Cardiac fibroblast (primary cell): ENCODE results near the gene ARHGAP9.

ENCODE experiments used
- DNase-seq, 2 donors: peaks; one replicate each; pipeline versions ENCODE4 v3.0.0 to v3.0.0-alpha.2; 2010; ENCODE audit warnings: low read depth in 2 of 2
- H3K4me3 ChIP-seq, 2 donors: replicated peaks in 1 of 2; 1 replicate in 1 of 2; 2 replicates in 1 of 2; pipeline ENCODE4 v1.5.1; 2011; ENCODE audit warnings: low read depth in 2 of 2, low read length in 2 of 2, mild to moderate bottlenecking in 2 of 2, moderate library complexity in 1 of 2
- TF ChIP-seq, protein P1 (sequence below): IDR thresholded peaks from one replicate; pipeline ENCODE4 v1.5.1; 2011; ENCODE audit warnings: low read depth, mild to moderate bottlenecking, low read length, inconsistent platforms

The ARHGAP9 gene

DNA sequence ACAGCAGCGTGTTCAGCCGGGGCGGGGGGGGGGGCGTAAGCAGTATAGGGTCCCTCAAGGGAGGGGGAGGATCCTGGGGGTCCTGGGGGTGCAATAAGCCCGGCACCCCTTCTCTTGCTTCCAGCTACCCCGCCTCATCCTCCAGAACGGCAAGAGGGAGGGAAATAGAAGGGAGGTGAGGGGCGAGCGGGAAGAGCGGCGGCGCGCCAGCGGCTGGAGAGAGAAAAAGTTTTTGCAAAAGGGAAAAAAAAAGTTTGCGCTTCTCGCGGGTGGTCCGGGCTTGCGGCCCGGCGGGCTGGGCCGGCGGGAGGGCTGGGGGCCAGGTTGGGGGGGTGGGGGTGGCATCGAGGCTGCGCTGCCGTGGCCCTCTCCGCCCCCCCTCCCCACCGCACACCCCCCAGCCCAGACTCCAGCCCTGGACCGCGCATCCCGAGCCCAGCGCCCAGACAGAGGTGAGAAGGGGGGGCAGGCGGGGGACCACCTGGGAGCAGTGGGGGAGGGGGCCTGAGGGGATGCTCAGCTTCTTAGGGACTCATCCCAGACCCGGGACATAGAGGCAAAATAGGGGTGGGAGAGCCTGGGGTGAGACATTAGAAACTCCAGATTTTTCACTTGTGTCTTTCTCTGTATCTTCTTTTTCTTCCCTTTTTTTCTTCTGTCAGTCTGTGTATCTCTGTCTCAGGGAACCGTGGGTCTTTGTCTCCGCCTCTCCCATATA lies 19.8 kb downstream of the ARHGAP9 start, which contains the start of gene GLI1:
Gene GLI1 (plus strand): TSS at position 36 of the 718 bp plus-strand sequence. CDS start 3,907 bp downstream, outside the sequence.
- DNase-seq = no peak
- H3K4me3 ChIP-seq = peak within 1 kb of the TSS; percentile 68 to 73
- TF ChIP-seq, protein P1, sequence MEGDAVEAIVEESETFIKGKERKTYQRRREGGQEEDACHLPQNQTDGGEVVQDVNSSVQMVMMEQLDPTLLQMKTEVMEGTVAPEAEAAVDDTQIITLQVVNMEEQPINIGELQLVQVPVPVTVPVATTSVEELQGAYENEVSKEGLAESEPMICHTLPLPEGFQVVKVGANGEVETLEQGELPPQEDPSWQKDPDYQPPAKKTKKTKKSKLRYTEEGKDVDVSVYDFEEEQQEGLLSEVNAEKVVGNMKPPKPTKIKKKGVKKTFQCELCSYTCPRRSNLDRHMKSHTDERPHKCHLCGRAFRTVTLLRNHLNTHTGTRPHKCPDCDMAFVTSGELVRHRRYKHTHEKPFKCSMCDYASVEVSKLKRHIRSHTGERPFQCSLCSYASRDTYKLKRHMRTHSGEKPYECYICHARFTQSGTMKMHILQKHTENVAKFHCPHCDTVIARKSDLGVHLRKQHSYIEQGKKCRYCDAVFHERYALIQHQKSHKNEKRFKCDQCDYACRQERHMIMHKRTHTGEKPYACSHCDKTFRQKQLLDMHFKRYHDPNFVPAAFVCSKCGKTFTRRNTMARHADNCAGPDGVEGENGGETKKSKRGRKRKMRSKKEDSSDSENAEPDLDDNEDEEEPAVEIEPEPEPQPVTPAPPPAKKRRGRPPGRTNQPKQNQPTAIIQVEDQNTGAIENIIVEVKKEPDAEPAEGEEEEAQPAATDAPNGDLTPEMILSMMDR = no peak

DNA sequence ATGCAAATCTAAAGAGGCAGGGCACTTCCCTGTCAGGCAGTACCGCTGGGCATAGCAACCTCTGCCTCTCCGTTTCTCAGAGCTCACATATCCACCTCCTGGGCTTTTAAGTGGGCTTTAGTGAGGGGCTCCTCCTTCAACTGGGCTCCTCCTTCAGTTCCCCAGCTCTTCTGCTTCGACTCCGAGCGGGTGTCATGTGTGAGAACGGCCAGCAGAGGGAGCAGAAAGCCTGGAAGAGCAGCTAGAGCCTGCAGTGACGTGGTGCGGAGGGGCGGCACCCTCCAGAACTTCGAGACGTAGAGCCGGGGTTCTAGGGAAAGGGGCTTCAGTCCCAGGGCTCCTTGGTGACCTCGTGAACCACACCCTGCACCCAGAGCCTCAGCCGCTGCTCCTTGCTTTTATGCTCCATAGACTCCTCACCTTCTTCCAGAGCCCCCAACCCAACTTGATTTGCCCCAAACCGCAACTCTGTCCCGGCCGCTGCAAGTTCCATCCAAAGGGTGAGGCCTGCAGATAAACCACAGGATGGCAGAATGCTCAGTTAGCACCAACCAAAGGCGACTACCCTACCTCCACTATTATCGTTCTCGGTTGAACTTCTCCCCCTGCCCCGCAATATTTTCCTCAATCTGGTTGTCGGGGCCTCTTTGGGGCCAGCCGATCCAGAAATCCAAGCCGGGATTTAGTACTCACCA lies 20.5 kb downstream of the ARHGAP9 start:
- peak overlapping the region; percentile 68 to 73 for H3K4me3 ChIP-seq
- peak; percentile 98 for DNase-seq
- TF ChIP-seq, protein P1 = peak; percentile 98

DNA sequence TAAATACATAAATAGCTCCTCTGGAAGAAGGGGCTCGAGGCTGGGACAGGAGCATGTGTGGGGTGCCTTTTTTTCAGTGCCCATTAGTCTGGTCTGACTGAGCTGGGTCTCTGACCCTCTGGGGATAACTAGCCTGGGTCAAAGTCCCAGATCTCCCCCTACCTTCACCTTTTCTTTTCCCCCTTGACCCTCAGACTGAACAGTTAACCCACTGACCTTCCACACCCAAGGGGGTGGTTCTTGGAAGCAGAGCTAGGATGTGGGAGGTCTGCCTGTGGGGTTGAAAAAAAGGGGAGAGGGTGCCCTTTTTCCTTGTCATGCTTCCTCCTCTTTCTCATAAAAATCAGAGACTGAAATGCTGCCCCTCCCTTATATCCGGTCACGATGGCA lies 21.0 kb downstream of the ARHGAP9 start:
- DNase-seq = no peak
- TF ChIP-seq, protein P1 = no peak
- H3K4me3 ChIP-seq = peak overlapping the region; percentile 68 to 73

DNA sequence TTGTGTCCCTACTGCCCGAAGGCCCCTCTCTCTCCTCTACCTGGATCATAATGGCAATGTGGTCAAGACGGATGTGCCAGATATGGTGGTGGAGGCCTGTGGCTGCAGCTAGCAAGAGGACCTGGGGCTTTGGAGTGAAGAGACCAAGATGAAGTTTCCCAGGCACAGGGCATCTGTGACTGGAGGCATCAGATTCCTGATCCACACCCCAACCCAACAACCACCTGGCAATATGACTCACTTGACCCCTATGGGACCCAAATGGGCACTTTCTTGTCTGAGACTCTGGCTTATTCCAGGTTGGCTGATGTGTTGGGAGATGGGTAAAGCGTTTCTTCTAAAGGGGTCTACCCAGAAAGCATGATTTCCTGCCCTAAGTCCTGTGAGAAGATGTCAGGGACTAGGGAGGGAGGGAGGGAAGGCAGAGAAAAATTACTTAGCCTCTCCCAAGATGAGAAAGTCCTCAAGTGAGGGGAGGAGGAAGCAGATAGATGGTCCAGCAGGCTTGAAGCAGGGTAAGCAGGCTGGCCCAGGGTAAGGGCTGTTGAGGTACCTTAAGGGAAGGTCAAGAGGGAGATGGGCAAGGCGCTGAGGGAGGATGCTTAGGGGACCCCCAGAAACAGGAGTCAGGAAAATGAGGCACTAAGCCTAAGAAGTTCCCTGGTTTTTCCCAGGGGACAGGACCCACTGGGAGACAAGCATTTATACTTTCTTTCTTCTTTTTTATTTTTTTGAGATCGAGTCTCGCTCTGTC lies 22.8 kb downstream of the ARHGAP9 start:
- DNase-seq = no peak
- TF ChIP-seq, protein P1 = no peak
- no peak overlapping the region for H3K4me3 ChIP-seq

DNA sequence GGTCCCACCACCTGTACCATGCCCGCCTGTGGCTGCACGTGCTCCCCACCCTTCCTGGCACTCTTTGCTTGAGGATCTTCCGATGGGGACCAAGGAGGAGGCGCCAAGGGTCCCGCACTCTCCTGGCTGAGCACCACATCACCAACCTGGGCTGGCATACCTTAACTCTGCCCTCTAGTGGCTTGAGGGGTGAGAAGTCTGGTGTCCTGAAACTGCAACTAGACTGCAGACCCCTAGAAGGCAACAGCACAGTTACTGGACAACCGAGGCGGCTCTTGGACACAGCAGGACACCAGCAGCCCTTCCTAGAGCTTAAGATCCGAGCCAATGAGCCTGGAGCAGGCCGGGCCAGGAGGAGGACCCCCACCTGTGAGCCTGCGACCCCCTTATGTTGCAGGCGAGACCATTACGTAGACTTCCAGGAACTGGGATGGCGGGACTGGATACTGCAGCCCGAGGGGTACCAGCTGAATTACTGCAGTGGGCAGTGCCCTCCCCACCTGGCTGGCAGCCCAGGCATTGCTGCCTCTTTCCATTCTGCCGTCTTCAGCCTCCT lies 23.4 kb downstream of the ARHGAP9 start:
- DNase-seq = peak; percentile 44 to 45
- H3K4me3 ChIP-seq = no peak overlapping the region
- TF ChIP-seq, protein P1 = peak; percentile 61

DNA sequence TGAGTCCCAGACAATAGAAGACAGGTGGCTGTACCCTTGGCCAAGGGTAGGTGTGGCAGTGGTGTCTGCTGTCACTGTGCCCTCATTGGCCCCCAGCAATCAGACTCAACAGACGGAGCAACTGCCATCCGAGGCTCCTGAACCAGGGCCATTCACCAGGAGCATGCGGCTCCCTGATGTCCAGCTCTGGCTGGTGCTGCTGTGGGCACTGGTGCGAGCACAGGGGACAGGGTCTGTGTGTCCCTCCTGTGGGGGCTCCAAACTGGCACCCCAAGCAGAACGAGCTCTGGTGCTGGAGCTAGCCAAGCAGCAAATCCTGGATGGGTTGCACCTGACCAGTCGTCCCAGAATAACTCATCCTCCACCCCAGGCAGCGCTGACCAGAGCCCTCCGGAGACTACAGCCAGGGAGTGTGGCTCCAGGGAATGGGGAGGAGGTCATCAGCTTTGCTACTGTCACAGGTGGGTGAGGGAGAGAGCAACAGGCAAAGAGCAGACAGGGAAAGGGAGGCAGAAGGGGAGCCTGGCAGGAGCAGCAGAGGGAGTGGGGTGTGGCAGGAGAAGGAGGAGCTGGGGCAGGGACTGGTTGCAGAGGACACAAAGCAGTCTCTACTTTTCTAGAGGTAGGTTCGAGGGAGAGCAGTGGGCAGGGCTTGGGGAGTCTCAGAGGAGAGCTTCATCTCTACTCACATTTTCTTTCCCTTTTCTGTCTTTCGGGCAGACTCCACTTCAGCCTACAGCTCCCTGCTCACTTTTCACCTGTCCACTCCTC lies 24.1 kb downstream of the ARHGAP9 start:
- no peak overlapping the region for H3K4me3 ChIP-seq
- TF ChIP-seq, protein P1 = no peak
- DNase-seq = no peak
